GM13977 (cell line): ENCODE results near the gene TMEM217.

ENCODE experiments used
- DNase-seq: peaks from one replicate; pipeline ENCODE4 v3.0.0; 2012; ENCODE audit warnings: low spot score
- CTCF ChIP-seq: IDR thresholded peaks from 2 replicates; pipeline ENCODE4 v1.5.1; 2012; ENCODE audit warnings: mild to moderate bottlenecking, control low read depth; ENCODE audit not compliant: insufficient read depth; ENCODE audit errors: extremely low read depth, missing control alignments
- in situ Hi-C: fragments of 300-500 bp; cut with MboI; formaldehyde crosslinking; loops from one replicate; pipeline ENCODE4 v1.12.0; 2022; ENCODE audit warnings: low sequenced_read_pairs, low pct_unique_long_range_greater_than_20kb, mixed read lengths, inconsistent platforms; ENCODE audit not compliant: unreplicated experiment

TMEM217 gene

GRCh38 chr6:37282371-37282770 lies 24.4 kb upstream of the TMEM217 start:
- in situ Hi-C loops: no loop called here
- TF ChIP-seq CTCF: no peak
- no peak for DNase-seq

- TF ChIP-seq CTCF: no peak
- in situ Hi-C loops: no loop called here
- no peak for DNase-seq
Measured at GRCh38 chr6:37280162-37280887, 22.4 kb upstream of the TMEM217 start.

- TF ChIP-seq CTCF: no peak
- no peak for DNase-seq
- in situ Hi-C loops: no loop called here
Measured at GRCh38 chr6:37279366-37280134, 21.6 kb upstream of the TMEM217 start.

GRCh38 chr6:37277001-37277409 lies 19.1 kb upstream of the TMEM217 start:
- in situ Hi-C loops: no loop called here
- DNase-seq: no peak
- TF ChIP-seq CTCF: no peak

- in situ Hi-C loops: no loop called here
- TF ChIP-seq CTCF: no peak
Measured at GRCh38 chr6:37275350-37275749, 17.4 kb upstream of the TMEM217 start.

GRCh38 chr6:37273690-37274089 lies 15.7 kb upstream of the TMEM217 start:
- no peak for DNase-seq
- TF ChIP-seq CTCF: no peak
- in situ Hi-C loops: no loop called here

More at GRCh38 chr6:37275350-37275749, 17.4 kb upstream of the TMEM217 start:
- no peak for DNase-seq
